IMR-90 (cell line): ENCODE data around the gene ESPL1. TPM values are rescaled to one million over a fixed set of nuclear protein-coding genes. Genes with fewer than 3 reads are reported as not detected.

Source experiments
- ATAC-seq: fragments of 200-7000 bp; cut with Tn5 transposase; 2 replicates; pipeline ENCODE4 v1.9.1; 2020; ENCODE audit warnings: low read depth, mild to moderate bottlenecking, moderate library complexity
- BruUV-seq: library from RNA; stranded (reverse); fragments of 400-500 nt; replicated peaks from 2 replicates; lab custom pipeline; 2021; lab: Mats Ljungman, UMichigan
- CTCF ChIA-PET: fragments of 300-600 bp; formaldehyde crosslinking; extraction: SDS; loops from one replicate; lab custom pipeline; 2021; ENCODE audit warnings: antibody characterized with exemption; lab: Yijun Ruan, JAX
- POLR2A ChIA-PET: fragments of 300-600 bp; sonication (Branson Sonifier 250); formaldehyde crosslinking; loops from one replicate; lab custom pipeline; 2022; ENCODE audit warnings: antibody characterized with exemption; ENCODE audit not compliant: unreplicated experiment; lab: Charles Lee
- DNase-seq: peaks from one replicate; pipeline ENCODE4 v3.0.0; 2013
- H2AFZ ChIP-seq: replicated peaks from 2 replicates; pipeline ENCODE3; 2013; ENCODE audit warnings: low read length, mild to moderate bottlenecking; ENCODE audit not compliant: poor library complexity
- H2AK5ac ChIP-seq: 2 replicates; pipeline ENCODE4 v1.6.1; 2013; ENCODE audit warnings: low read depth, low read length, inconsistent platforms
- H2AK9ac ChIP-seq: replicated peaks from 2 replicates; pipeline ENCODE3; 2013; ENCODE audit warnings: mild to moderate bottlenecking, low read depth, low read length, moderate library complexity; ENCODE audit not compliant: poor library complexity
- H2BK120ac ChIP-seq: 2 replicates; pipeline ENCODE4 v1.6.1; 2013; ENCODE audit warnings: low read depth, low read length, inconsistent platforms
- H2BK15ac ChIP-seq: 3 replicates; pipeline ENCODE4 v1.6.1; 2013; ENCODE audit warnings: low read depth, low read length, inconsistent platforms
- H2BK20ac ChIP-seq: 2 replicates; pipeline ENCODE4 v1.6.1; 2013; ENCODE audit warnings: low read depth, mild to moderate bottlenecking, inconsistent platforms, low read length, moderate library complexity
- H2BK5ac ChIP-seq: 2 replicates; pipeline ENCODE4 v1.6.1; 2013; ENCODE audit warnings: mild to moderate bottlenecking, low read depth, low read length, inconsistent platforms; ENCODE audit not compliant: poor library complexity, severe bottlenecking
- H3K14ac ChIP-seq: replicated peaks from 2 replicates; pipeline ENCODE4 v1.6.1; 2013; ENCODE audit warnings: low read depth, low read length, inconsistent platforms
- H3K18ac ChIP-seq: 2 replicates; pipeline ENCODE4 v1.6.1; 2013; ENCODE audit warnings: low read depth, low read length, control low read depth
- H3K23ac ChIP-seq: 2 replicates; pipeline ENCODE4 v1.6.1; 2013; ENCODE audit warnings: low read depth, low read length, inconsistent platforms
- H3K27ac ChIP-seq: 2 replicates; pipeline ENCODE4 v1.5.1; 2013; ENCODE audit warnings: mild to moderate bottlenecking, control low read depth, low read length; ENCODE audit not compliant: insufficient read depth
- H3K27me3 ChIP-seq: 2 replicates; pipeline ENCODE4 v1.6.1; 2013; ENCODE audit warnings: low read length; ENCODE audit not compliant: control insufficient read depth, insufficient read depth
- H3K36me3 ChIP-seq: 2 replicates; pipeline ENCODE4 v1.6.1; 2013; ENCODE audit warnings: low read length, mixed read lengths; ENCODE audit not compliant: control insufficient read depth, insufficient read depth
- H3K4ac ChIP-seq: 2 replicates; pipeline ENCODE4 v1.6.1; 2013; ENCODE audit warnings: low read depth, low read length, inconsistent platforms
- H3K4me1 ChIP-seq: 2 replicates; pipeline ENCODE4 v1.6.1; 2013; ENCODE audit warnings: low read length, mixed read lengths; ENCODE audit not compliant: control insufficient read depth, insufficient read depth
- H3K4me2 ChIP-seq: 2 replicates; pipeline ENCODE4 v1.6.1; 2013; ENCODE audit warnings: low read depth, mild to moderate bottlenecking, control low read depth, low read length, moderate library complexity
- H3K4me3 ChIP-seq: 2 replicates; pipeline ENCODE4 v1.5.1; 2013; ENCODE audit warnings: low read depth, mild to moderate bottlenecking, control low read depth, low read length, moderate library complexity; ENCODE audit not compliant: insufficient read depth
- H3K56ac ChIP-seq: 2 replicates; pipeline ENCODE4 v1.6.1; 2013; ENCODE audit warnings: low read length, inconsistent platforms; ENCODE audit not compliant: insufficient read depth; ENCODE audit errors: extremely low read depth
- H3K79me1 ChIP-seq, 2 experiments: 2 replicates each; pipeline ENCODE4 v1.6.1; 2013; ENCODE audit warnings: low read length in 2 of 2, inconsistent platforms in 1 of 2, low read depth in 1 of 2
- H3K9ac ChIP-seq: 2 replicates; pipeline ENCODE4 v1.6.1; 2013; ENCODE audit warnings: low read depth, low read length, control low read depth
- H3K9me1 ChIP-seq: 2 replicates; pipeline ENCODE4 v1.6.1; 2013; ENCODE audit warnings: low read length, inconsistent platforms; ENCODE audit not compliant: insufficient read depth
- H3K9me3 ChIP-seq: 2 replicates; pipeline ENCODE4 v1.6.1; 2013; ENCODE audit warnings: low read length; ENCODE audit not compliant: control insufficient read depth, insufficient read depth
- H4K20me1 ChIP-seq: 2 replicates; pipeline ENCODE4 v1.6.1; 2013; ENCODE audit warnings: low read length, inconsistent platforms; ENCODE audit not compliant: insufficient read depth
- H4K5ac ChIP-seq: 2 replicates; pipeline ENCODE4 v1.6.1; 2013; ENCODE audit warnings: mild to moderate bottlenecking, low read depth, low read length, control low read depth
- H4K8ac ChIP-seq, 2 experiments: 2 replicates each; pipeline ENCODE4 v1.6.1; 2013; ENCODE audit warnings: low read depth in 2 of 2, low read length in 2 of 2, control low read depth in 1 of 2, inconsistent platforms in 1 of 2
- H4K91ac ChIP-seq: 2 replicates; pipeline ENCODE4 v1.6.1; 2013; ENCODE audit warnings: low read depth, low read length, inconsistent platforms; ENCODE audit not compliant: insufficient read depth
- BHLHE40 ChIP-seq: fragments of 150-350 bp; IDR thresholded peaks from 2 replicates; pipeline ENCODE4 v1.6.1; 2016; ENCODE audit warnings: mild to moderate bottlenecking, low read depth, low read length
- CEBPB ChIP-seq: IDR thresholded peaks from 2 replicates; pipeline ENCODE4 v1.6.1; 2012; ENCODE audit warnings: low read depth, low read length, improper control_type of control experiment
- CHD1 ChIP-seq: IDR thresholded peaks from 2 replicates; pipeline ENCODE4 v1.6.1; 2012; ENCODE audit warnings: low read depth, low read length, improper control_type of control experiment
- CTCF ChIP-seq: conservative IDR thresholded peaks from 2 replicates; pipeline ENCODE4 v1.5.1; 2012; ENCODE audit warnings: mild to moderate bottlenecking, low read depth, low read length, improper control_type of control experiment
- ELK1 ChIP-seq: fragments of 150-350 bp; IDR thresholded peaks from 2 replicates; pipeline ENCODE4 v1.6.1; 2016; ENCODE audit warnings: low read depth, mild to moderate bottlenecking, low read length, moderate library complexity, borderline replicate concordance
- FOS ChIP-seq: fragments of 150-350 bp; IDR thresholded peaks from 2 replicates; pipeline ENCODE4 v1.6.1; 2016; ENCODE audit warnings: low read depth, low read length
- MAFK ChIP-seq: IDR thresholded peaks from 2 replicates; pipeline ENCODE4 v1.6.1; 2012; ENCODE audit warnings: low read depth, low read length, improper control_type of control experiment
- MAZ ChIP-seq: IDR thresholded peaks from 2 replicates; pipeline ENCODE4 v1.6.1; 2012; ENCODE audit warnings: low read depth, mild to moderate bottlenecking, low read length, improper control_type of control experiment, moderate library complexity, borderline replicate concordance
- MXI1 ChIP-seq: IDR thresholded peaks from 2 replicates; pipeline ENCODE4 v1.6.1; 2012; ENCODE audit warnings: low read depth, mild to moderate bottlenecking, low read length, moderate library complexity, borderline replicate concordance
- NFE2L2 ChIP-seq: fragments of 150-350 bp; IDR thresholded peaks from 2 replicates; pipeline ENCODE4 v1.6.1; 2016; ENCODE audit warnings: low read depth, mild to moderate bottlenecking, low read length
- POLR2A ChIP-seq: IDR thresholded peaks from 2 replicates; pipeline ENCODE4 v1.6.1; 2012; ENCODE audit warnings: mild to moderate bottlenecking, low read depth, low read length
- RAD21 ChIP-seq: IDR thresholded peaks from 2 replicates; pipeline ENCODE4 v1.6.1; 2012; ENCODE audit warnings: low read length, improper control_type of control experiment
- RCOR1 ChIP-seq: IDR thresholded peaks from 2 replicates; pipeline ENCODE4 v1.6.1; 2012; ENCODE audit warnings: mild to moderate bottlenecking, low read length, improper control_type of control experiment; ENCODE audit not compliant: insufficient replicate concordance
- RFX5 ChIP-seq: IDR thresholded peaks from 2 replicates; pipeline ENCODE4 v1.8.0; 2012; ENCODE audit warnings: low read depth, mild to moderate bottlenecking, low read length, moderate library complexity
- SMC3 ChIP-seq: fragments of 150-350 bp; IDR thresholded peaks from 2 replicates; pipeline ENCODE4 v1.6.1; 2016; ENCODE audit warnings: low read depth, mild to moderate bottlenecking, antibody characterized with exemption, low read length, moderate library complexity
- USF2 ChIP-seq: fragments of 150-350 bp; IDR thresholded peaks from 2 replicates; pipeline ENCODE4 v1.6.1; 2017; ENCODE audit warnings: mild to moderate bottlenecking, antibody characterized with exemption, low read length, low read depth
- WGBS, 2 experiments: methylation state at CpG; one replicate each; pipeline versions ENCODE4 v1.1.5 to v1.1.7; 2013; ENCODE audit warnings: missing lambda C conversion rate in 2 of 2; ENCODE audit not compliant: insufficient read length in 1 of 2; ENCODE audit errors: extremely low coverage in 2 of 2; 5-methylcytosine and 5-hydroxymethylcytosine counted together
- dilution Hi-C: fragments of 300-500 bp; cut with HindIII; formaldehyde crosslinking; loops from one replicate; pipeline ENCODE4 v1.14.3; 2018; ENCODE audit warnings: low sequenced_read_pairs; ENCODE audit not compliant: unreplicated experiment
- in situ Hi-C: fragments of 300-500 bp; cut with MboI; formaldehyde crosslinking; loops from 3 replicates; pipeline ENCODE4 v1.14.3; 2019; ENCODE audit warnings: low sequenced_read_pairs, inconsistent platforms, mixed read lengths
- intact Hi-C: fragments of 100-400 bp; cut with micrococcal nuclease; formaldehyde crosslinking; loops from 2 replicates; pipeline ENCODE4 v1.10.0; 2022
- polyA plus RNA-seq, 3 experiments: library from polyadenylated mRNA; depleted of rRNA; stranded (reverse); fragments of >200 nt; gene quantifications; 2 replicates each; pipeline ENCODE4 v1.2.3, GENCODE V29; 2012; ENCODE audit warnings: low replicate concordance in 1 of 3
- total RNA-seq: library from RNA; depleted of rRNA; stranded (reverse); fragments of >200 nt; gene quantifications from 2 replicates; pipeline ENCODE4 v1.2.3, GENCODE V29; 2012

ESPL1 gene
- total and polyA plus RNA-seq, 2 of the 4 experiments (the other 2 are of a cell fraction), result 6.5 to 9.2 TPM

- DNase-seq (no peak), ATAC-seq (no peak)
- Histone ChIP-seq H3K56ac (no peak overlapping the region), H3K4me2 (no peak overlapping the region), H3K79me1 (no peaks in the 10 kb centered on the region), H3K9me3 (no peaks in the 10 kb centered on the region), H3K14ac (no peak overlapping the region), H4K20me1 (no peaks in the 10 kb centered on the region), H2BK120ac (no peak overlapping the region), H2BK5ac (no peak overlapping the region), H3K4ac (no peak overlapping the region), H2AK5ac (no peak overlapping the region), H2AFZ (no peak overlapping the region), H3K36me3 (no peaks in the 10 kb centered on the region), H3K23ac (no peak overlapping the region), H3K4me1 (no peaks in the 10 kb centered on the region), H2AK9ac (no peak overlapping the region), H2BK20ac (no peak overlapping the region), H3K9me1 (peaks cover 6% of the 10 kb centered on the region; the same call in 1 of the 2 replicates), H3K4me3 (no peak overlapping the region), H3K27ac (no peak overlapping the region), H2BK15ac (no peak overlapping the region), H3K9ac (no peak overlapping the region), H3K18ac (no peak overlapping the region), H4K5ac (no peak overlapping the region), H4K8ac (no peak overlapping the region), H4K91ac (no peak overlapping the region), H3K27me3 (peaks cover 77% of the 10 kb centered on the region)
- intact Hi-C loops (no loop called here), dilution Hi-C loops (no loop called here), in situ Hi-C loops (no loop called here)
- TF ChIP-seq MXI1 (no peak), ELK1 (no peak), MAZ (no peak), USF2 (no peak), SMC3 (no peak), RAD21 (no peak), RFX5 (no peak), CEBPB (no peak), MAFK (no peak), CTCF (no peak), POLR2A (no peak), BHLHE40 (no peak), CHD1 (no peak), FOS (no peak), NFE2L2 (no peak), RCOR1 (no peak)
- no TSS peak for BruUV-seq
- WGBS, 2 experiments, result no CpG with 5 or more reads among the region's 4 CpGs
- ChIA-PET POLR2A (no interaction called here), CTCF (interaction anchor here (0.5 to 1.5 kb wide), 2 partner anchors 8 to 12 kb away, joined by 3 to 4 read pairs; no protein-coding TSS in a partner anchor)
Observed at GRCh38 chr12:53333289-53333688, 65.2 kb downstream of the ESPL1 start.
